C4-2B (cell line): ENCODE measurements around the gene TBC1D22A.

Source experiments
- CTCF ChIP-seq: fragments of 450-650 bp; conservative IDR thresholded peaks from 2 replicates; pipeline ENCODE4 v1.5.1; 2017; ENCODE audit warnings: mild to moderate bottlenecking
- ZFX ChIP-seq: fragments of 450-650 bp; IDR thresholded peaks from 2 replicates; pipeline ENCODE4 v1.6.1; 2017

- TF ChIP-seq CTCF (no peak), ZFX (no peak)
Measured at GRCh38 chr22:46842606-46843005, 80.2 kb downstream of the TBC1D22A start.
